ENCODE measurements around the gene ZNF646.

DNA sequence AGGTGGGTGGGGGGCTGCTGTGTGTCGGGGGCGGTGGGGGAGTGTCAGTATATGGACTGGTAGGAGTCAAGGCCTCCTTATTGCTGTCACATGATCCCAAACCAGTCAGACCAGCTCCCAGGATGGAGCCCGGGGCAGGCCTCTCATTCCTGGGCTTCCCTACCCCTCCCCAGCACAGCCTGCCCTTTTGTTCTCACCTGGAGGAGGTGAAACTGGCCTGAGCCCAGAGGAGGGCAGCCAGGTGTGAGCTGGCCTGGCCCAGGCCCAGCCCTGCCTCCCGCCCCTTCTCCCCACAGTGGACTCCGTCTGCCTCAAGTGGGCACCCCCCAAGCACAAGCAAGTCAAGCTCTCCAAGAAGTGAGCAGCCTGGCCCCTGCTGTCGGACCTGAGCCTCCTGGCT lies 56.7 kb downstream of the ZNF646 start:
- TF ChIP-seq, protein P1, sequence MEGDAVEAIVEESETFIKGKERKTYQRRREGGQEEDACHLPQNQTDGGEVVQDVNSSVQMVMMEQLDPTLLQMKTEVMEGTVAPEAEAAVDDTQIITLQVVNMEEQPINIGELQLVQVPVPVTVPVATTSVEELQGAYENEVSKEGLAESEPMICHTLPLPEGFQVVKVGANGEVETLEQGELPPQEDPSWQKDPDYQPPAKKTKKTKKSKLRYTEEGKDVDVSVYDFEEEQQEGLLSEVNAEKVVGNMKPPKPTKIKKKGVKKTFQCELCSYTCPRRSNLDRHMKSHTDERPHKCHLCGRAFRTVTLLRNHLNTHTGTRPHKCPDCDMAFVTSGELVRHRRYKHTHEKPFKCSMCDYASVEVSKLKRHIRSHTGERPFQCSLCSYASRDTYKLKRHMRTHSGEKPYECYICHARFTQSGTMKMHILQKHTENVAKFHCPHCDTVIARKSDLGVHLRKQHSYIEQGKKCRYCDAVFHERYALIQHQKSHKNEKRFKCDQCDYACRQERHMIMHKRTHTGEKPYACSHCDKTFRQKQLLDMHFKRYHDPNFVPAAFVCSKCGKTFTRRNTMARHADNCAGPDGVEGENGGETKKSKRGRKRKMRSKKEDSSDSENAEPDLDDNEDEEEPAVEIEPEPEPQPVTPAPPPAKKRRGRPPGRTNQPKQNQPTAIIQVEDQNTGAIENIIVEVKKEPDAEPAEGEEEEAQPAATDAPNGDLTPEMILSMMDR (IDR thresholded peaks at IDR 0.05; ENCODE audit: poor library complexity), result no peak
- no peak for TF ChIP-seq EZH2 (IDR thresholded peaks at IDR 0.05; ENCODE audit: borderline replicate concordance)
- no peak for TF ChIP-seq EZH2phosphoT487 (IDR thresholded peaks at IDR 0.05; ENCODE audit: low read depth, severe bottlenecking, unreplicated experiment)
